NB4 (cell line): ENCODE measurements around the gene CALN1.

ENCODE experiments used
- DNase-seq: peaks from one replicate; pipeline ENCODE4 v3.0.0; 2010; ENCODE audit warnings: low read depth
- H3K4me3 ChIP-seq: one replicate; pipeline ENCODE4 v1.5.1; 2011; ENCODE audit warnings: mild to moderate bottlenecking, low read depth, low read length, moderate library complexity
- CTCF ChIP-seq: IDR thresholded peaks from one replicate; pipeline ENCODE4 v1.5.1; 2012; ENCODE audit warnings: low read depth, low read length
- MAX ChIP-seq: IDR thresholded peaks from 2 replicates; pipeline ENCODE4 v1.6.1; 2011; ENCODE audit warnings: low read depth, low read length
- MYC ChIP-seq: IDR thresholded peaks from 2 replicates; pipeline ENCODE4 v1.6.1; 2011; ENCODE audit warnings: low read depth, low read length
- POLR2A ChIP-seq: IDR thresholded peaks from 2 replicates; pipeline ENCODE4 v1.6.1; 2011; ENCODE audit warnings: mild to moderate bottlenecking; ENCODE audit not compliant: insufficient read length; ENCODE audit errors: extremely low read depth

Gene CALN1

GRCh38 chr7:72265071-72265904 is 146.8 kb downstream of the CALN1 start:
- DNase-seq = no peak
- peak; percentile 65; the same call in 1 of the 2 replicates for TF ChIP-seq MAX
- no peak for TF ChIP-seq POLR2A

GRCh38 chr7:72260406-72260805 is 151.7 kb downstream of the CALN1 start:
- no peak for DNase-seq
- H3K4me3 ChIP-seq = no peak overlapping the region
- no peak for TF ChIP-seq CTCF
- TF ChIP-seq POLR2A = no peak
- TF ChIP-seq MAX = no peak
- no peak for TF ChIP-seq MYC

More at GRCh38 chr7:72265071-72265904, 146.8 kb downstream of the CALN1 start:
- no peak overlapping the region for H3K4me3 ChIP-seq

GRCh38 chr7:72258074-72258473 is 154.1 kb downstream of the CALN1 start:
- TF ChIP-seq CTCF (no peak), MYC (no peak), POLR2A (no peak), MAX (no peak)
- no peak overlapping the region for H3K4me3 ChIP-seq
- no peak for DNase-seq

- H3K4me3 ChIP-seq = no peak overlapping the region
- no peak for TF ChIP-seq POLR2A
- TF ChIP-seq MYC = no peak
- no peak for TF ChIP-seq MAX
- no peak for TF ChIP-seq CTCF
- DNase-seq = no peak
These were observed 157.7 kb downstream of the CALN1 start for GRCh38 chr7:72254455-72254854.

GRCh38 chr7:72249106-72249505 is 163.0 kb downstream of the CALN1 start:
- H3K4me3 ChIP-seq = no peak overlapping the region
- TF ChIP-seq MYC = no peak
- no peak for TF ChIP-seq POLR2A
- no peak for TF ChIP-seq MAX
- TF ChIP-seq CTCF = no peak
- DNase-seq = no peak

- DNase-seq = no peak
- TF ChIP-seq POLR2A (no peak), MAX (no peak), MYC (no peak), CTCF (no peak)
- no peak overlapping the region for H3K4me3 ChIP-seq
These were observed 167.2 kb downstream of the CALN1 start for GRCh38 chr7:72244826-72245398.
